ENCODE data around the gene EIF4E2. TPM values are rescaled to one million over a fixed set of nuclear protein-coding genes. Genes with fewer than 3 reads are reported as not detected.

The EIF4E2 gene
- polyA plus RNA-seq, 3 donors from 2014 or later = 60.5 to 82.0 (median 80.3) TPM

DNA sequence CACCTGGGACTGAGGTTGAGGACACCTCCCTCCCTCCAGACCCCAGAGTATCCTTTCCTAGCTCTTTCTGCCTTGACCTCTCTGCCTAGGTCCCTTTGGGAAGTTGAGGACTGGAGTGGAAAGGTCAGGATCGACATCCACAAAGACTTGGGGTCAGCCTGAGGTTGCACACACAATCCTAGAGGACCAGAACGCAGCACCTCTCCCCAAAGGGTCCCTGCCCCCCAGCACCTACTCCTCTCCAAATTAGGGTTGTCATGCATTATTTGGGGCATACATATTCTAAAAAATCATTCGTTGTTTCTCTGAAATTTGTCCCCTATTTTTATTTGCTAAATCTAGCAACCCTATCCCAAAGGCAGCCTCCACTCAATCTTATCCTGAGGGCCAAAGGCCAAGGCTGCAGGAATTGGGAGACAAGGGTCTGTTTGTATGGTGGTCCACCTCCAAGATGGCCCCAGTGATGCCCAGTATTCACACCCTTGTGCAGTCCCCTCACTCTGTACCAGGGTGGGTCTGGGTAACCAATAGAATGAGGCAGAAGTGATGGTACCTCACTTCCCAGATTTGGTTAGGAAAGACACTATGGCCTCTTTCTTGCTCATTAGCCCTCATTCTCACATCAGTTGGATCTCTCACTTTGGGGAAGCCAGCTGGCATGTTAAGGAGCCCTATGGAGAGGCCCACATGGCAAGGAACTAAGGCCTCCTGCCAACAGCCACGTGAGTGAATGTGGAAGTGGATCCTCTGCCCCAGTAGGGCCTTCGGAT is 14.5 kb upstream of the EIF4E2 start:
- peaks cover 3 to 10% (median 4%) of the 10 kb centered on the region in 3 donors for H3K27me3 Mint-ChIP-seq (ENCODE audit: low read depth in 3 of 3)
- no peak overlapping the region for H3K4me3 Mint-ChIP-seq
- no peaks in the 10 kb centered on the region for H3K36me3 Mint-ChIP-seq
- DNase-seq = no peak
- no peaks in the 10 kb centered on the region for H3K4me1 Mint-ChIP-seq
- H3K9me3 Mint-ChIP-seq = peaks cover 0 to 1% (median 0%) of the 10 kb centered on the region in 6 donors
- no peak overlapping the region for H3K27ac Mint-ChIP-seq

DNA sequence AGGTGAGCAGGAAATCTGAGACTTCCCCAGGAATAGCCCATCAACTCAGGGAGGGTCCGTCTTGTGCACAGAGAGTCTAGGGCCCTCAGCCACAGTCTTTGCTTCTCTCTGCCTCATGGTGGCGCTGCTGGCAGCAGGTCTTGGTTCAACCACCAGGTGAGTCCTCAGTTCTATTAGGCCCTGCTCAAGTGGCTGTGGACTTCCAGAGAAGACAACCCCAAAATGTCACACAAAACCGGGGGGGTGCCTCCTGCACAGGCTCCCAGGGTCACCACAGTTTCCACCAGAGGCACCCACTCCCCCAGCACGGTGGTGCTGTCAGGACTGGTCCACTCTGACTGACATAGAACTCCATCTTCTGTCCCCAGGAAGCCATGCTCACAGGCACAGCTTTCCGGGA is 13.4 kb upstream of the EIF4E2 start:
- Mint-ChIP-seq H3K4me1 (no peaks in the 10 kb centered on the region), H3K36me3 (no peaks in the 10 kb centered on the region), H3K27ac (no peak overlapping the region), H3K4me3 (no peak overlapping the region), H3K27me3 (ENCODE audit: low read depth in 3 of 3) (peaks cover 4 to 10% (median 4%) of the 10 kb centered on the region in 3 donors), H3K9me3 (peaks cover 0 to 1% (median 0%) of the 10 kb centered on the region in 6 donors)
- no peak for DNase-seq

DNA sequence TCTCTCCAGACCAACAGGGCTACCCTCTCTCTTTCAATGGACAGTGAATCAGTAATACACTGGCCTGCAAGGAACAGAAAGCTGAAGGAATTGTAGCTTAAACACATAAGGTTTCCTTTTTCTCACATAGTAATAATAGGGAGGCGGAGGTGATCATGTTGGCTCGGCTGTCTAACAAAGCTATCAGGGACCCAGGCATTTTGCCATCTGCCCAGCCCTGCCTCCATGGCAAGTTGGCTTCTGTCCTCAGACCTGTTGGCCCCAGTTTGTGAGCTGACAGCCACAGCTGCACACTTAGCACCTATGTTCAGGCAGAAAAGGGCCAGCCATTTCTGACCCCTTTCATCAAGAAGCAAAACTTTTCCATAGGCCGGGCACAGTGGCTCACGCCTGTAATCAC is 13.0 kb upstream of the EIF4E2 start:
- no peaks in the 10 kb centered on the region for H3K36me3 Mint-ChIP-seq
- H3K27me3 Mint-ChIP-seq (ENCODE audit: low read depth in 3 of 3) = peaks cover 4 to 10% (median 4%) of the 10 kb centered on the region in 3 donors
- H3K27ac Mint-ChIP-seq = no peak overlapping the region
- no peak overlapping the region for H3K4me3 Mint-ChIP-seq
- peaks cover 0 to 1% (median 0%) of the 10 kb centered on the region in 6 donors for H3K9me3 Mint-ChIP-seq
- peaks cover 0 to under 1% of the 10 kb centered on the region in 2 donors for H3K4me1 Mint-ChIP-seq
- DNase-seq = no peak

DNA sequence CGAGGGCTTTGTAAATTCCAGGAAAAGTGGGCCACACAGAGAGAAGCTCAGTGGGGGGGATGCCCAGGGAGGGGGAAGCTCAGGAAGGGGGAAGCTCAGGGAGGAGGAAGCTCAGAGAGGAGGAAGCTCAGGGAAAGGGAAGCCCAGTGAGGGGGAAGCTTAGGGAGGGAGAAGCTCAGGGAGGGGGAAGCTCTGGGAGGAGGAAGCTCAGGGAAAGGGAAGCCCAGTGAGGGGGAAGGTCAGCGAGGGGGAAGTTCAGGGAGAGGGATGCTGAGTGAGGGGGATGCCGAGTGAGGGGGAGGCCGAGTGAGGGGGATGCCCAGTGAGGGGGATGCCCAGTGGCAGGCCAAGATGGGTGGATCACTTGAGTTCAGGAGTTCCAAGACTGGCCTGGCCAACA is 11.8 kb upstream of the EIF4E2 start:
- peaks cover 0 to 1% of the 10 kb centered on the region in 2 donors for H3K4me1 Mint-ChIP-seq
- H3K27ac Mint-ChIP-seq = no peak overlapping the region
- H3K4me3 Mint-ChIP-seq = no peak overlapping the region
- peaks cover 0 to 1% (median 0%) of the 10 kb centered on the region in 6 donors for H3K9me3 Mint-ChIP-seq
- H3K36me3 Mint-ChIP-seq = no peaks in the 10 kb centered on the region
- peaks cover 4 to 10% (median 4%) of the 10 kb centered on the region in 3 donors for H3K27me3 Mint-ChIP-seq (ENCODE audit: low read depth in 3 of 3)
- DNase-seq = no peak

DNA sequence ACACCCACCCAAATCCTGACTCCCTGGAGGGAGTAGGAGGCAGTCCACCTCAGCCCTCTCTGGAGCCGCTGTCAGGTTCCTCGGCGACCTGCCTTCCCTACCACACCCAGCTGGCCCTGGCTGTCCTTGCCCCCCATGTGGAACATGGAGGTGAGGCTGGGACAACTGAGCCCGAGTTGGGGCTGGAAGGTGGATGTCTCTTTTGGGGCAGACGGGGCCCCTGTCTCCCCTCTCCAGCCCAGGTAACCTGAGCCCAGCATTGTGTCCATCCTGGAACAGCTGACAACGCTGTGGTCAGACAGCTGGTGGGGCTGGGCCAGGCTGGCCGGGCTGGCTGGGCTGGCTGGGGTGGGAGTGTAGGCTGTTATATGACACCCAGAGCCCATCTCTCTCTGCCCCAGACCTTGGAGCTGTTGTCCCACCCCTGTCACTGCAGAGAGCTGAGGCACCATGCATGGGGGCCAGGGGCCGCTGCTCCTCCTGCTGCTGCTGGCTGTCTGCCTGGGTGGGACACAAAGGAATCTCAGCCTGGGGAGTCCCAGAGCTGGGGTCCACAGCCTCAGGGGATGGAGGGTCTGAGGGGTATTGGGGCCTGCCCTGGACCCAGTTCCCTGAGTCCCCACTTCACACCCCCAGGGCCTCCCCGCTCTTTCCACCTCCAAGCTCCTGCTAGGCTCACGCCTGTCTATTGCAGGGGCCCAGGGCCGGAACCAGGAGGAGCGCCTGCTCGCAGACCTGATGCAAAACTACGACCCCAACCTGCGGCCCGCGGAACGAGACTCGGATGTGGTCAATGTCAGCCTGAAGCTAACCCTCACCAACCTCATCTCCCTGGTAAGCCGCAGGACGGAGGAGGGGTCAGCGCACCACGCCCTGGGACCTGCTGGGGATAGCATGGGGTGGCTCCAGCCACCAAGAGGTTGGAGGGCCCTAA is 10.9 kb upstream of the EIF4E2 start, which contains the start of gene CHRNG:
CHRNG (plus strand) TSS at position 395 of the 934 bp plus-strand sequence; CDS start at position 451, 56 bp downstream.
- Mint-ChIP-seq H3K4me3 (no peak within 1 kb of the TSS), H3K27me3 (ENCODE audit: low read depth in 3 of 3) (peaks cover 4 to 9% (median 4%) of the 10 kb centered on the region in 3 donors), H3K27ac (no peak within 1 kb of the TSS), H3K36me3 (no peaks in the 10 kb centered on the region), H3K9me3 (peaks cover 0 to 1% (median 0%) of the 10 kb centered on the region in 6 donors), H3K4me1 (peaks cover 0 to 1% of the 10 kb centered on the region in 2 donors)
- DNase-seq = no peak

DNA sequence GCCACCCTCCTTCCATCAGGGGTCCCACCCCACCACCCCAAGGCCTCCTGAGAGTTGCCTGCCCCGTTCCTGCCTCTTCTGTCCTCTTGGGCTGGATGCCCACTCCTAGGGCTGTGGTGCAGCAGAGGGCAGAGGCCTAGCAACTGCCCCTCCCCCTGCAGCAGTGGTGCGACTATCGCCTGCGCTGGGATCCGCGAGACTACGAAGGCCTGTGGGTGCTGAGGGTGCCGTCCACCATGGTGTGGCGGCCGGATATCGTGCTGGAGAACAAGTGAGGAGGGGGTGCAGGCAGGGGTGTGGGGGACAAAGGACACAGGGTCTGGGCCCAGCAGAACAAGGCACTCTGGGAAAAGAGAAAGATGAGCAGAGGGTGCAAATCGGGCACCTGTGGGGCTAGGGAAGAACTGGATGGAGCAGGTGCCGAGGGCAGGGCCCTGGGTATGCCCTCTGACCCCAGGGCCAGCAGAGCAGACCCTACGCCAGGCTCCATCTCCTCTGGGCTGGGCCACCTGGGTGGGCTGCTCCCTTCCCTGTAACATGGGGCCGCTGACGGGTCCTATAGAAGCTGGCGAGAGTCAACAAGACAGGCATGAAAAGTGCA is 9.9 kb upstream of the EIF4E2 start:
- Mint-ChIP-seq H3K4me3 (no peak overlapping the region), H3K27ac (no peak overlapping the region), H3K9me3 (peaks cover 0 to 1% (median 0%) of the 10 kb centered on the region in 6 donors), H3K27me3 (ENCODE audit: low read depth in 3 of 3) (peaks cover 4 to 9% (median 4%) of the 10 kb centered on the region in 3 donors), H3K36me3 (no peaks in the 10 kb centered on the region), H3K4me1 (peaks cover 0 to 1% of the 10 kb centered on the region in 2 donors)
- no peak for DNase-seq

DNA sequence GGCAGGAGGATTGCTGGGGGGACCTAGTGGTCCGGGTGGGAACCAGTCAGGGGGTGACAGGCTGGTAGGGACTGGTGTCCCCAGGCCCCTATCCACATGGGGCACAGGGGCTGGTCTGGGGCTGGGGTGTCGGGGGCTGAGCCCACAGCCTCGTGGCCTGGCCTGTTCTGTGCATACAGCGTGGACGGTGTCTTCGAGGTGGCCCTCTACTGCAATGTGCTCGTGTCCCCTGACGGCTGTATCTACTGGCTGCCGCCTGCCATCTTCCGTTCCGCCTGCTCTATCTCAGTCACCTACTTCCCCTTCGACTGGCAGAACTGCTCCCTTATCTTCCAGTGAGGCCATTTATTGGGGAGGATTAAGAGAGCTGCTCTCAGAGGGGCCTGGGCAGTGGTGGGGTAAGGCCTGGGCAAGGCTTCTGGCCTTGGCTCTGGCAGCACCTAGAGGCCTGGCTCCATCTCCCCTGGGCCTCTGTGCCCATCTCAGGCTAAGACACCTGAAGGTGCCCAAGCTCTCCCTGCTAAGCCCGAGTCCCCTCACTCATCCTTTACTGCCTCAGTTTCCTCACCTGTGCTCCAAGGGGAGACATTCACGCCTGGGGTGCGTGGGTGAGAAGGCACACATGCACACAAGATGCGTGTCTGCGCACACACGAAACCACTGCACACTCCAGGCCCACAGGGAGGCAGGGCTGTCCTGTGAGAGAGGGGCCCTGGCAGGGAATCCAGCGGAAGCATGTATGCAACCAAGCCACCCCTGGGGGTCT is 9.1 kb upstream of the EIF4E2 start:
- Mint-ChIP-seq H3K36me3 (no peaks in the 10 kb centered on the region), H3K27ac (no peak overlapping the region), H3K4me1 (peaks cover 0 to 4% of the 10 kb centered on the region in 2 donors), H3K9me3 (peaks cover 0 to 1% (median 0%) of the 10 kb centered on the region in 6 donors), H3K4me3 (no peak overlapping the region), H3K27me3 (ENCODE audit: low read depth in 3 of 3) (peaks cover 2 to 9% (median 4%) of the 10 kb centered on the region in 3 donors)
- no peak for DNase-seq

DNA sequence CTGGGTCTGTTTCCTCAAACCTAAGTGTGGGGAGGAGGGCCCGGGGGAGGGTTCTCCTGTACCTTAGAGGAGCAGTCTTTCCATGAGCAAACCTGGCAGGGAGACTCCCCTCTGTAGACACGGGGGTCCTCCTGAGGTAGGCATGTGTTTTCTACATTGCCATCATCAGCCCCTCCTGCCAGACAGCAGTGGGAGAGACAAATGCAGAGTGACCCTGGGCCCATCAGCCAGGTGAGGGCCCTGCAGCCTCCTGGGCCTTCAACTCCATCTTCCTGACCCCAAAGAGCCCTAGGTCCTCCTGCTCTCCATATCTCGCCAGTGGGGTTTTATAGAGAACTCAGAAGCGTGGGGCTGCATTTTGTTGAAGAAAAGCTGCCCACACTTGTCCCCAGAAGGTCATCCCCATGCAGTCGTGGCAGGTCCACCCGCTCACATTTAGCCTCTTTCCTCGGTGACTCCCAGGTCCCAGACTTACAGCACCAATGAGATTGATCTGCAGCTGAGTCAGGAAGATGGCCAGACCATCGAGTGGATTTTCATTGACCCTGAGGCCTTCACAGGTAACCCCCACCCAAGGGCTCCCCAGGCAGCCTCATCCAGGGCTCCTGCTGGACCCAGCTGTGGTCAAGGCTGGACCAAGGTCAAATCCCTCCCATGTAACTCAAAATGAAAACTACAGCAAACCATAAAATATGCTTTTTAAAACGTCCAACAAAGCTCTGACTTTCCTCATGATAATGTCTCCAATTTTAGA is 8.4 kb upstream of the EIF4E2 start:
- peak overlapping the region in 3 of 6 donors; percentile 13 to 35 (median 30) for H3K27ac Mint-ChIP-seq
- no peaks in the 10 kb centered on the region for H3K36me3 Mint-ChIP-seq
- H3K4me1 Mint-ChIP-seq = peaks cover under 1 to 7% of the 10 kb centered on the region in 2 donors
- no peak for DNase-seq
- H3K4me3 Mint-ChIP-seq = no peak overlapping the region
- H3K9me3 Mint-ChIP-seq = peaks cover 0 to 1% (median 0%) of the 10 kb centered on the region in 6 donors
- H3K27me3 Mint-ChIP-seq (ENCODE audit: low read depth in 3 of 3) = peaks cover 2 to 5% (median 4%) of the 10 kb centered on the region in 3 donors

DNA sequence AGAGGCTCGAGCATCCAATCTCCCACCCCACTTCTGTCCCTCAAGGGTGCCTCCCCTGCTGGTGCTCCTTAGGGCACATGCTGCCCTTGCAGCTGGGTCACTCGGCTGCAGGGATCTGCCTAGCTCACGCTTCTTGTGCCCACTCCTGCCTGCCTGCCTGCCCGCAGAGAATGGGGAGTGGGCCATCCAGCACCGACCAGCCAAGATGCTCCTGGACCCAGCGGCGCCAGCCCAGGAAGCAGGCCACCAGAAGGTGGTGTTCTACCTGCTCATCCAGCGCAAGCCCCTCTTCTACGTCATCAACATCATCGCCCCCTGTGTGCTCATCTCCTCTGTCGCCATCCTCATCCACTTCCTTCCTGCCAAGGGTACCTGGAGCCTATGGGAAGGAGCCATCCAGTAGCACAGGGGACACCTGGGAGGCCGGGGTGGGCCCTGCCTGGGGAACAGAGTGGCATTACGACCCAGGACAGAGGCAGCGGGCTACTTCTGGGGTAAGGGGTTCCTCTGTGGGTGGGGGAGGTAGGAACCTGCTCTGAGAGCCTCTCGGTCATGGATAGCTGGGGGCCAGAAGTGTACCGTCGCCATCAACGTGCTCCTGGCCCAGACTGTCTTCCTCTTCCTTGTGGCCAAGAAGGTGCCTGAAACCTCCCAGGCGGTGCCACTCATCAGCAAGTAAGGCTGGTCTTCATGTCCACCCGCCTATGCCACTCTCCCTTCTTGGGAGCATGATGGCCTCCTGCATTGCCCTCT is 7.6 kb upstream of the EIF4E2 start:
- Mint-ChIP-seq H3K27ac (peak overlapping the region in 3 of 6 donors; percentile 13 to 76 (median 35)), H3K36me3 (no peaks in the 10 kb centered on the region), H3K4me1 (peaks cover 7 to 8% of the 10 kb centered on the region in 2 donors), H3K4me3 (no peak overlapping the region), H3K9me3 (peaks cover 0 to 1% (median 0%) of the 10 kb centered on the region in 6 donors), H3K27me3 (ENCODE audit: low read depth in 3 of 3) (peaks cover 2 to 4% (median 3%) of the 10 kb centered on the region in 3 donors)
- no peak for DNase-seq

DNA sequence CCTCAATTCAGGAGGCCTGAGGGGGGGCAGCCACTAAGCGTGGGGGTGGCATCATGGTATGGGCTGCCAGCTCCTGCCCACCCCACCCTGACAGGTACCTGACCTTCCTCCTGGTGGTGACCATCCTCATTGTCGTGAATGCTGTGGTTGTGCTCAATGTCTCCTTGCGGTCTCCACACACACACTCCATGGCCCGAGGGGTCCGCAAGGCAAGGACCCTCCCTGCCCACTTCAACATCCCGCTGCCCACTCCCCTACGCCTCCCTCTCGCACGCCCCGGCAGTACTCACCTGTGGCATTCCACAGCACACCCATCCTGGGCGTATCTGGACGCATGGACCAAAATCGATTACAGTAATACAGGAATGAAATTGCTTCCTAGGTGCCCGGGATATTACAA is 7.0 kb upstream of the EIF4E2 start:
- Mint-ChIP-seq H3K4me1 (peaks cover 9 to 14% of the 10 kb centered on the region in 2 donors), H3K4me3 (no peak overlapping the region), H3K36me3 (no peaks in the 10 kb centered on the region), H3K9me3 (peaks cover 0 to 1% (median 0%) of the 10 kb centered on the region in 6 donors), H3K27ac (no peak overlapping the region), H3K27me3 (ENCODE audit: low read depth in 3 of 3) (peaks cover 2% of the 10 kb centered on the region in 3 donors)
- DNase-seq = no peak

DNA sequence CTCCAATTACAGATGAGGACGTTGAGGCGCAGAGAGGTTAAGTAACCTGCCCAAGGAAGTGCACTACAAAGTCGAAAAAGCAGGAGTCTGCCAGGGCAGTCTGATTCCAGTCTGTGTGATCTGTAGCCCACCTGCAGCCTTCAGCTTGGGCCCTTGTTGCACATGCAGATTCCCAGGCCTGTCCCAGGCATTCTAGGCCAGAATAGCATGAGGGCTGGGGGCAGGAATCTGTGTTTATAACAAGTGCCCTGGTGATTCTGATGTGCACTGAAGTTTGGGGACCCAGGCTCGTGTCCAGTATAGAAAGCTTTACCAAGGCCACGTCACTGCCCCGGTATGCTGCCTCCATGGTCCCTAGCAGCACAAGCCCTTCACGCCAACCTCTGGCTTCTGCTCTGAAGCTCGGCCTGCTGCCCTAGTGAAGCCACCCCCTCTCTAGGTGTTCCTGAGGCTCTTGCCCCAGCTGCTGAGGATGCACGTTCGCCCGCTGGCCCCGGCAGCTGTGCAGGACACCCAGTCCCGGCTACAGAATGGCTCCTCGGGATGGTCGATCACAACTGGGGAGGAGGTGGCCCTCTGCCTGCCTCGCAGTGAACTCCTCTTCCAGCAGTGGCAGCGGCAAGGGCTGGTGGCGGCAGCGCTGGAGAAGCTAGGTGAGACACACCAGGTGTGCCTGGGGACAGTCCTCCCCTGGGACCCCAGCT is 6.4 kb upstream of the EIF4E2 start:
- no peak overlapping the region for H3K4me3 Mint-ChIP-seq
- peaks cover 12 to 20% of the 10 kb centered on the region in 2 donors for H3K4me1 Mint-ChIP-seq
- H3K27me3 Mint-ChIP-seq (ENCODE audit: low read depth in 3 of 3) = peaks cover 2% of the 10 kb centered on the region in 3 donors
- no peaks in the 10 kb centered on the region for H3K36me3 Mint-ChIP-seq
- H3K9me3 Mint-ChIP-seq = no peaks in the 10 kb centered on the region
- H3K27ac Mint-ChIP-seq = no peak overlapping the region
- no peak for DNase-seq
